Measurements from ENCODE around the gene ADAM12.

DNA sequence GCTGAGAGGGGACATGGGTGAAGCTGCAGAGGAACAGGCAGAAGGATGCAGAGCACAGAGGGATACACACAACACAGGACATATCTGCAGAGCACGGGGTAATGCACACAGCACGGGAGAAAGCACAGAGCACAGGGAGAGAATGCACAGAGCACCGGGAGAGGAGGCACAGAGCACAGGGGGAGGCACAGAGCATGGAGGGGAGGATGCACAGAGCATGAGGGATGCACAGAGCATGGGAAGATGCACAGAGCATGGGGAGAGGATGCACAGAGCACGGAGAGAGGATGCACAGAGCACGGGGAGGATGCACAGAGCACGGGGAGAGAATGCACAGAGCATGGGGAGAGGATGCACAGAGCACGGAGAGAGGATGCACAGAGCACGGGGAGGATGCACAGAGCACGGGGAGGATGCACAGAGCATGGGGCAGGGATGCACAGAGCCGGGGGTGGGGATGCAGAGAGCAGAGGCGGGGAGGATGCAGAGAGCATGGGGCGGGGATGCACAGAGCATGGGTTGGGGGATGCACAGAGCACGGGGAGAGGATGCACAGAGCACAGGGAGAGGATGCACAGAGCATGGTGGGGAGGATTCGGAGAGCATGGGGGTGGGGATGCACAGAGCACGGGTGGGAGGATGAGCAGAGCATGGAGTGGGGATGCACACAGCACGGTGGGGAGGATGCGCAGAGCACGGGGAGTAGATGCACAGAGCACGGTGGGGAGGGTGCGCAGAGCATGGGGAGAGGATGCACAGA, 230.0 kb downstream of the ADAM12 start:
- TF ChIP-seq, protein P1, sequence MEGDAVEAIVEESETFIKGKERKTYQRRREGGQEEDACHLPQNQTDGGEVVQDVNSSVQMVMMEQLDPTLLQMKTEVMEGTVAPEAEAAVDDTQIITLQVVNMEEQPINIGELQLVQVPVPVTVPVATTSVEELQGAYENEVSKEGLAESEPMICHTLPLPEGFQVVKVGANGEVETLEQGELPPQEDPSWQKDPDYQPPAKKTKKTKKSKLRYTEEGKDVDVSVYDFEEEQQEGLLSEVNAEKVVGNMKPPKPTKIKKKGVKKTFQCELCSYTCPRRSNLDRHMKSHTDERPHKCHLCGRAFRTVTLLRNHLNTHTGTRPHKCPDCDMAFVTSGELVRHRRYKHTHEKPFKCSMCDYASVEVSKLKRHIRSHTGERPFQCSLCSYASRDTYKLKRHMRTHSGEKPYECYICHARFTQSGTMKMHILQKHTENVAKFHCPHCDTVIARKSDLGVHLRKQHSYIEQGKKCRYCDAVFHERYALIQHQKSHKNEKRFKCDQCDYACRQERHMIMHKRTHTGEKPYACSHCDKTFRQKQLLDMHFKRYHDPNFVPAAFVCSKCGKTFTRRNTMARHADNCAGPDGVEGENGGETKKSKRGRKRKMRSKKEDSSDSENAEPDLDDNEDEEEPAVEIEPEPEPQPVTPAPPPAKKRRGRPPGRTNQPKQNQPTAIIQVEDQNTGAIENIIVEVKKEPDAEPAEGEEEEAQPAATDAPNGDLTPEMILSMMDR (IDR thresholded peaks at IDR 0.05), result no peak
- TF ChIP-seq POLR2A (IDR thresholded peaks at IDR 0.05), result no peak
